HCT116 (cell line): Measurements from ENCODE around the gene PIAS3. TPM values are rescaled to one million over a fixed set of nuclear protein-coding genes. Genes with fewer than 3 reads are reported as not detected.

Source experiments
- ATAC-seq: fragments of 200-7000 bp; cut with Tn5 transposase; 2 replicates; pipeline ENCODE4 v1.9.1; 2020; ENCODE audit warnings: mild to moderate bottlenecking, moderate library complexity
- BruUV-seq: library from RNA; stranded (reverse); fragments of 400-500 nt; replicated peaks from 2 replicates; lab custom pipeline; 2021; lab: Mats Ljungman, UMichigan
- CTCF ChIA-PET: fragments of 300-600 bp; sonication (Branson Sonifier 250); formaldehyde crosslinking; loops from one replicate; lab custom pipeline; 2021; ENCODE audit warnings: antibody characterized with exemption; lab: Charles Lee
- POLR2A ChIA-PET: fragments of 300-600, 350-600 bp; sonication (Branson Sonifier 250); formaldehyde crosslinking; loops from one replicate; lab custom pipeline; 2021; ENCODE audit warnings: antibody characterized with exemption; lab: Charles Lee
- RAD21 ChIA-PET, 2 experiments: fragments of 300-600 bp; sonication (Branson Sonifier 250); formaldehyde crosslinking; loops; one replicate each; lab custom pipeline; 2023; ENCODE audit warnings: low total read pairs in 2 of 2; ENCODE audit not compliant: uncharacterized antibody in 2 of 2, unreplicated experiment in 2 of 2, low non-redundant PET in 1 of 2; lab: Charles Lee
- DNase-seq: peaks from one replicate; pipeline ENCODE4 v3.0.0-alpha.2; 2010; ENCODE audit warnings: low read depth, low spot score
- H2AFZ ChIP-seq: fragments of 200-600 bp; shearing (Covaris generic), sonication (generic); 2 replicates; pipeline ENCODE4 v1.6.1; 2017; ENCODE audit warnings: low read depth, mixed run types, mixed read lengths, antibody characterized with exemption, low read length; ENCODE audit not compliant: poor library complexity, severe bottlenecking
- H3K27ac ChIP-seq: 2 replicates; pipeline ENCODE4 v1.5.1; 2012; ENCODE audit warnings: low read depth, low read length
- H3K27me3 ChIP-seq: fragments of 200-600 bp; sonication (generic); 2 replicates; pipeline ENCODE4 v1.6.1; 2016; ENCODE audit warnings: mixed run types, low read length, mixed read lengths; ENCODE audit not compliant: insufficient read depth
- H3K36me3 ChIP-seq, 2 experiments: fragments of 200-500 bp in 1 of 2; fragments of 200-600 bp in 1 of 2; sonication (Bioruptor generic) in 1 of 2; sonication (generic) in 1 of 2; 2 replicates each; pipeline versions ENCODE4 v1.5.1 to v1.6.1; 2014 to 2016; ENCODE audit warnings: low read length in 2 of 2, inconsistent platforms in 1 of 2, mixed read lengths in 1 of 2, mixed run types in 1 of 2; ENCODE audit not compliant: insufficient read depth in 2 of 2, control insufficient read depth in 1 of 2
- H3K4me1 ChIP-seq, 2 experiments: fragments of 200-600 bp in 1 of 2; sonication (generic) in 1 of 2; 2 replicates each; pipeline versions ENCODE4 v1.5.1 to v1.6.1; 2012 to 2017; ENCODE audit warnings: low read length in 2 of 2, inconsistent platforms in 1 of 2, mild to moderate bottlenecking in 1 of 2, mixed read lengths in 1 of 2, mixed run types in 1 of 2, moderate library complexity in 1 of 2; ENCODE audit not compliant: insufficient read depth in 2 of 2, control insufficient read depth in 1 of 2
- H3K4me2 ChIP-seq: fragments of 200-600 bp; sonication (generic); 2 replicates; pipeline ENCODE4 v1.6.1; 2017; ENCODE audit warnings: mixed run types, low read length, mixed read lengths
- H3K4me3 ChIP-seq, 2 experiments: fragments of 200-600 bp in 1 of 2; sonication (generic) in 1 of 2; replicated peaks in 1 of 2; 2 replicates each; pipeline ENCODE4 v1.5.1; 2011 to 2016; ENCODE audit warnings: low read length in 2 of 2, control low read depth in 1 of 2, low read depth in 1 of 2, mild to moderate bottlenecking in 1 of 2, mixed read lengths in 1 of 2, mixed run types in 1 of 2
- H3K79me2 ChIP-seq: fragments of 200-600 bp; sonication (generic); 2 replicates; pipeline ENCODE4 v1.6.1; 2017; ENCODE audit warnings: mild to moderate bottlenecking, mixed run types, low read length, moderate library complexity, mixed read lengths; ENCODE audit not compliant: insufficient read depth
- H3K9ac ChIP-seq: fragments of 200-600 bp; sonication (generic); 2 replicates; pipeline ENCODE4 v1.6.1; 2016; ENCODE audit warnings: low read length, mixed read lengths
- H3K9me2 ChIP-seq: fragments of 200-600 bp; sonication (generic), shearing (Covaris generic); 2 replicates; pipeline ENCODE4 v1.6.1; 2017; ENCODE audit warnings: mixed run types, mild to moderate bottlenecking, moderate library complexity; ENCODE audit not compliant: insufficient read depth
- H3K9me3 ChIP-seq, 2 experiments: fragments of 200-500 bp in 1 of 2; fragments of 200-600 bp in 1 of 2; sonication (Bioruptor generic) in 1 of 2; sonication (generic) in 1 of 2; 2 replicates each; pipeline ENCODE4 v1.6.1; 2014 to 2017; ENCODE audit warnings: low read length in 2 of 2, mixed read lengths in 2 of 2, inconsistent platforms in 1 of 2, low read depth in 1 of 2, mild to moderate bottlenecking in 1 of 2, mixed run types in 1 of 2, moderate library complexity in 1 of 2; ENCODE audit not compliant: control insufficient read depth in 1 of 2, insufficient read depth in 1 of 2
- H4K20me1 ChIP-seq: fragments of 200-600 bp; sonication (generic), shearing (Covaris generic); 2 replicates; pipeline ENCODE4 v1.6.1; 2017; ENCODE audit warnings: mixed run types, mild to moderate bottlenecking, moderate library complexity; ENCODE audit not compliant: insufficient read depth
- CEBPB ChIP-seq: IDR thresholded peaks from 2 replicates; pipeline ENCODE4 v1.6.1; 2012; ENCODE audit warnings: low read depth
- EGR1 ChIP-seq: IDR thresholded peaks from 2 replicates; pipeline ENCODE4 v1.6.1; 2012; ENCODE audit warnings: low read depth
- EZH2 ChIP-seq: fragments of 200-600 bp; sonication (generic); IDR thresholded peaks from 2 replicates; pipeline ENCODE4 v1.6.1; 2017; ENCODE audit warnings: antibody characterized with exemption, mixed run types
- EZH2phosphoT487 ChIP-seq: fragments of 200-600 bp; IDR thresholded peaks from 2 replicates; pipeline ENCODE4 v1.6.1; 2018; ENCODE audit warnings: antibody characterized with exemption, borderline replicate concordance
- FOSL1 ChIP-seq: IDR thresholded peaks from 2 replicates; pipeline ENCODE4 v1.6.1; 2012; ENCODE audit warnings: low read depth
- JUND ChIP-seq: IDR thresholded peaks from 2 replicates; pipeline ENCODE4 v1.6.1; 2012
- POLR2A ChIP-seq: IDR thresholded peaks from 2 replicates; pipeline ENCODE4 v1.7.0; 2011; ENCODE audit warnings: borderline replicate concordance; ENCODE audit not compliant: insufficient read depth, insufficient read length; ENCODE audit errors: extremely low read depth
- POLR2AphosphoS5 ChIP-seq: IDR thresholded peaks from 2 replicates; pipeline ENCODE4 v1.6.1; 2011; ENCODE audit warnings: mild to moderate bottlenecking, low read depth, low read length, moderate library complexity
- RAD21 ChIP-seq: IDR thresholded peaks from 2 replicates; pipeline ENCODE4 v1.6.1; 2012; ENCODE audit warnings: low read depth, mild to moderate bottlenecking
- SIN3A ChIP-seq: IDR thresholded peaks from 2 replicates; pipeline ENCODE4 v1.6.1; 2012; ENCODE audit warnings: low read depth
- TCF7L2 ChIP-seq: IDR thresholded peaks from 2 replicates; pipeline ENCODE4 v1.7.0; 2011; ENCODE audit warnings: borderline replicate concordance, inconsistent platforms; ENCODE audit not compliant: insufficient read depth, insufficient read length; ENCODE audit errors: extremely low read depth
- YY1 ChIP-seq: IDR thresholded peaks from 2 replicates; pipeline ENCODE4 v1.6.1; 2011; ENCODE audit warnings: low read length, low read depth, moderate library complexity, mild to moderate bottlenecking; ENCODE audit not compliant: insufficient replicate concordance; ENCODE audit errors: extremely low read depth
- ZFX ChIP-seq: fragments of 450-650 bp; IDR thresholded peaks from 2 replicates; pipeline ENCODE4 v1.6.1; 2017
- ZNF274 ChIP-seq: fragments of 200-500 bp; sonication (Bioruptor generic); IDR thresholded peaks from 2 replicates; pipeline ENCODE4 v1.6.1; 2014; ENCODE audit warnings: mild to moderate bottlenecking, low read depth, low read length, inconsistent platforms
- intact Hi-C: fragments of 100-400 bp; cut with micrococcal nuclease; formaldehyde crosslinking; loops from 2 replicates; pipeline ENCODE4 v1.10.0; 2022
- total RNA-seq: library from RNA; stranded (reverse); gene quantifications from one replicate; pipeline ENCODE4 v1.2.1, GENCODE V29; 2021; ENCODE audit not compliant: unreplicated experiment
- TF ChIP-seq, protein P1 (sequence below): IDR thresholded peaks from 2 replicates; pipeline ENCODE4 v1.6.1; 2011; ENCODE audit warnings: mild to moderate bottlenecking, low read length, moderate library complexity; ENCODE audit not compliant: insufficient replicate concordance; ENCODE audit errors: extremely low read depth
- TF ChIP-seq, protein P2 (sequence below): IDR thresholded peaks from 2 replicates; pipeline ENCODE4 v1.6.1; 2012; ENCODE audit warnings: low read depth
- TF ChIP-seq, protein P3 (sequence below): IDR thresholded peaks from 2 replicates; pipeline ENCODE4 v1.6.1; 2012

PIAS3 gene
- total RNA-seq, 1 experiment from 2014 or later: 31.2 TPM

DNA sequence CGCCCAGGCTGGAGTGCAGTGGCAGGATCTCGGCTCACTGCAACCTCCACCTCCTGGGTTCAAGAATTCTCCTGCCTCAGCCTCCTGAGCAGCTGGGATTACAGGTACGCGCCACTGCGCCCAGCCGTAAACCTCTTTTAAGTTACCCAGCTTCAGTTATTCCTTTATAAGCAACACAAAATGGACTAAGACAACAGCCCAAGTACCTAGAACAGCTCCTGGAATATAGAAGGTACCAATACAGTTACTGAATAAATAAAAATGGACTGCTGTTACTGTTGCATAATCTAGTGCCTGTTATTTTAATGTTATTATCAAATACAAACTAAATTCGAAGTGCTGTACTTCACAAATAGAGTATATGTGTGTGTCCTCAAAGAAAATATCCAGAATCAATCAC, 52.0 kb downstream of the PIAS3 start:
- no TSS peak for BruUV-seq
- Histone ChIP-seq H3K27me3 (no peaks in the 10 kb centered on the region), H3K79me2 (peaks cover 58% of the 10 kb centered on the region), H3K27ac (no peak overlapping the region), H3K36me3 (no peaks in the 10 kb centered on the region), H2AFZ (no peak overlapping the region), H3K9ac (no peak overlapping the region), H3K4me2 (no peak overlapping the region), H3K9me3 (no peaks in the 10 kb centered on the region), H3K4me3 (no peak overlapping the region), H3K4me1 (peaks cover 0 to 6% of the 10 kb centered on the region in 2 experiments; a peak in 1 of 4 replicates), H3K9me2 (no peaks in the 10 kb centered on the region), H4K20me1 (no peaks in the 10 kb centered on the region)
- ChIA-PET CTCF (no interaction called here), RAD21 (no interaction called here), POLR2A (no interaction called here)
- intact Hi-C loops: no loop called here
- DNase-seq: no peak
- no peak for ATAC-seq
- TF ChIP-seq YY1: no peak
- no peak for TF ChIP-seq EGR1
- TF ChIP-seq, protein P1, sequence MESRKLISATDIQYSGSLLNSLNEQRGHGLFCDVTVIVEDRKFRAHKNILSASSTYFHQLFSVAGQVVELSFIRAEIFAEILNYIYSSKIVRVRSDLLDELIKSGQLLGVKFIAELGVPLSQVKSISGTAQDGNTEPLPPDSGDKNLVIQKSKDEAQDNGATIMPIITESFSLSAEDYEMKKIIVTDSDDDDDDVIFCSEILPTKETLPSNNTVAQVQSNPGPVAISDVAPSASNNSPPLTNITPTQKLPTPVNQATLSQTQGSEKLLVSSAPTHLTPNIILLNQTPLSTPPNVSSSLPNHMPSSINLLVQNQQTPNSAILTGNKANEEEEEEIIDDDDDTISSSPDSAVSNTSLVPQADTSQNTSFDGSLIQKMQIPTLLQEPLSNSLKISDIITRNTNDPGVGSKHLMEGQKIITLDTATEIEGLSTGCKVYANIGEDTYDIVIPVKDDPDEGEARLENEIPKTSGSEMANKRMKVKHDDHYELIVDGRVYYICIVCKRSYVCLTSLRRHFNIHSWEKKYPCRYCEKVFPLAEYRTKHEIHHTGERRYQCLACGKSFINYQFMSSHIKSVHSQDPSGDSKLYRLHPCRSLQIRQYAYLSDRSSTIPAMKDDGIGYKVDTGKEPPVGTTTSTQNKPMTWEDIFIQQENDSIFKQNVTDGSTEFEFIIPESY: no peak
- TF ChIP-seq POLR2A: no peak
- no peak for TF ChIP-seq FOSL1
- TF ChIP-seq EZH2: no peak
- no peak for TF ChIP-seq POLR2AphosphoS5
- no peak for TF ChIP-seq JUND
- TF ChIP-seq EZH2phosphoT487: no peak
- TF ChIP-seq SIN3A: no peak
- no peak for TF ChIP-seq TCF7L2
- TF ChIP-seq, protein P2, sequence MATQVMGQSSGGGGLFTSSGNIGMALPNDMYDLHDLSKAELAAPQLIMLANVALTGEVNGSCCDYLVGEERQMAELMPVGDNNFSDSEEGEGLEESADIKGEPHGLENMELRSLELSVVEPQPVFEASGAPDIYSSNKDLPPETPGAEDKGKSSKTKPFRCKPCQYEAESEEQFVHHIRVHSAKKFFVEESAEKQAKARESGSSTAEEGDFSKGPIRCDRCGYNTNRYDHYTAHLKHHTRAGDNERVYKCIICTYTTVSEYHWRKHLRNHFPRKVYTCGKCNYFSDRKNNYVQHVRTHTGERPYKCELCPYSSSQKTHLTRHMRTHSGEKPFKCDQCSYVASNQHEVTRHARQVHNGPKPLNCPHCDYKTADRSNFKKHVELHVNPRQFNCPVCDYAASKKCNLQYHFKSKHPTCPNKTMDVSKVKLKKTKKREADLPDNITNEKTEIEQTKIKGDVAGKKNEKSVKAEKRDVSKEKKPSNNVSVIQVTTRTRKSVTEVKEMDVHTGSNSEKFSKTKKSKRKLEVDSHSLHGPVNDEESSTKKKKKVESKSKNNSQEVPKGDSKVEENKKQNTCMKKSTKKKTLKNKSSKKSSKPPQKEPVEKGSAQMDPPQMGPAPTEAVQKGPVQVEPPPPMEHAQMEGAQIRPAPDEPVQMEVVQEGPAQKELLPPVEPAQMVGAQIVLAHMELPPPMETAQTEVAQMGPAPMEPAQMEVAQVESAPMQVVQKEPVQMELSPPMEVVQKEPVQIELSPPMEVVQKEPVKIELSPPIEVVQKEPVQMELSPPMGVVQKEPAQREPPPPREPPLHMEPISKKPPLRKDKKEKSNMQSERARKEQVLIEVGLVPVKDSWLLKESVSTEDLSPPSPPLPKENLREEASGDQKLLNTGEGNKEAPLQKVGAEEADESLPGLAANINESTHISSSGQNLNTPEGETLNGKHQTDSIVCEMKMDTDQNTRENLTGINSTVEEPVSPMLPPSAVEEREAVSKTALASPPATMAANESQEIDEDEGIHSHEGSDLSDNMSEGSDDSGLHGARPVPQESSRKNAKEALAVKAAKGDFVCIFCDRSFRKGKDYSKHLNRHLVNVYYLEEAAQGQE: no peak
- TF ChIP-seq ZNF274: no peak
- TF ChIP-seq ZFX: no peak
- no peak for TF ChIP-seq RAD21
- TF ChIP-seq, protein P3, sequence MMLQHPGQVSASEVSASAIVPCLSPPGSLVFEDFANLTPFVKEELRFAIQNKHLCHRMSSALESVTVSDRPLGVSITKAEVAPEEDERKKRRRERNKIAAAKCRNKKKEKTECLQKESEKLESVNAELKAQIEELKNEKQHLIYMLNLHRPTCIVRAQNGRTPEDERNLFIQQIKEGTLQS: no peak
- TF ChIP-seq CEBPB: no peak
